A549 (cell line): Measurements from ENCODE around the gene PARD3B. TPM values are rescaled to one million over a fixed set of nuclear protein-coding genes. Genes with fewer than 3 reads are reported as not detected.
A peak's percentile ranks its signal among the peaks of the same experiment; 100 is the strongest.

Experiments used
- ATAC-seq, 2 experiments: fragments of 200-7000 bp in 1 of 2; fragments of >200 bp in 1 of 2; cut with Nextera tagmentation in 1 of 2; cut with Tn5 transposase in 1 of 2; 3 replicates each; pipeline versions ENCODE4 v1.8.0 to v1.9.1; 2018 to 2020; ENCODE audit warnings: mild to moderate bottlenecking in 1 of 2, moderate library complexity in 1 of 2
- CTCF ChIA-PET: fragments of 300-600 bp; sonication (Branson Sonifier 250); formaldehyde crosslinking; extraction: SDS; loops from one replicate; lab custom pipeline; 2021; ENCODE audit warnings: antibody characterized with exemption, inconsistent platforms; lab: Yijun Ruan, JAX
- POLR2A ChIA-PET: fragments of 350-600 bp; formaldehyde crosslinking; extraction: SDS; loops from one replicate; lab custom pipeline; 2021; ENCODE audit warnings: antibody characterized with exemption, inconsistent platforms; lab: Yijun Ruan, JAX
- DNase-seq, 2 experiments: peaks; one replicate each; pipeline versions ENCODE4 v3.0.0 to v3.0.0-alpha.2; 2011 to 2016; ENCODE audit warnings: low read depth in 1 of 2, low spot score in 1 of 2
- FAIRE-seq: peaks from 2 replicates; lab custom pipeline; 2011; peaks lifted over from hg19 to GRCh38; lab: Jason Lieb, UNC
- H3K27ac ChIP-seq, 2 experiments: fragments of >200 bp; sonication (Bioruptor Twin); formaldehyde crosslinking; 3 replicates each; pipeline ENCODE4 v1.5.1; 2016 to 2017
- H3K4me1 ChIP-seq: fragments of >200 bp; sonication (Bioruptor Twin); formaldehyde crosslinking; 3 replicates; pipeline ENCODE4 v1.6.1; 2016
- H3K4me2 ChIP-seq: fragments of >200 bp; sonication (Bioruptor Twin); formaldehyde crosslinking; 3 replicates; pipeline ENCODE4 v1.6.1; 2016
- H3K4me3 ChIP-seq: fragments of >200 bp; sonication (Bioruptor Twin); formaldehyde crosslinking; 3 replicates; pipeline ENCODE4 v1.5.1; 2016
- H3K9me3 ChIP-seq: fragments of >200 bp; sonication (Bioruptor Twin); formaldehyde crosslinking; 3 replicates; pipeline ENCODE4 v1.6.1; 2016
- ATOH8 ChIP-seq: fragments of 250-450 bp; sonication (Bioruptor Pico); IDR thresholded peaks from 2 replicates; pipeline ENCODE4 v1.5.0; 2020; ENCODE audit warnings: low read depth, mild to moderate bottlenecking, moderate library complexity
- BHLHE40 ChIP-seq: IDR thresholded peaks from 2 replicates; pipeline ENCODE4 v1.6.1; 2012; ENCODE audit warnings: low read depth, low read length, inconsistent platforms
- CBX2 ChIP-seq: fragments of 200-600 bp; sonication (generic); IDR thresholded peaks from 2 replicates; pipeline ENCODE4 v1.6.1; 2016; ENCODE audit warnings: low read depth, mild to moderate bottlenecking, borderline replicate concordance
- CBX8 ChIP-seq: fragments of 200-600 bp; sonication (generic); IDR thresholded peaks from 2 replicates; pipeline ENCODE4 v1.6.1; 2016
- CHD4 ChIP-seq: fragments of 200-600 bp; sonication (generic); IDR thresholded peaks from 2 replicates; pipeline ENCODE4 v1.6.1; 2016; ENCODE audit warnings: antibody characterized with exemption, mild to moderate bottlenecking, borderline replicate concordance
- EHMT2 ChIP-seq: fragments of 200-600 bp; sonication (generic); IDR thresholded peaks from 2 replicates; pipeline ENCODE4 v1.6.1; 2016; ENCODE audit warnings: antibody characterized with exemption, low read depth, mild to moderate bottlenecking, moderate library complexity
- EP300 ChIP-seq, 2 experiments: fragments of >200 bp; sonication (Bioruptor Twin); formaldehyde crosslinking; IDR thresholded peaks; 2 replicates in 1 of 2; 3 replicates in 1 of 2; pipeline ENCODE4 v1.6.1; 2016 to 2017
- FOSL2 ChIP-seq, 2 experiments: fragments of 450-650 bp in 1 of 2; fragments of >200 bp in 1 of 2; sonication (Bioruptor Twin) in 1 of 2; formaldehyde crosslinking; IDR thresholded peaks; 2 replicates each; pipeline versions ENCODE4 v1.5.0 to v1.6.1; 2016 to 2020; ENCODE audit warnings: mild to moderate bottlenecking in 1 of 2, moderate library complexity in 1 of 2
- GATA3 ChIP-seq: IDR thresholded peaks from 2 replicates; pipeline ENCODE4 v1.6.1; 2012; ENCODE audit warnings: borderline replicate concordance
- HEYL ChIP-seq: fragments of 250-450 bp; sonication (Bioruptor Pico); IDR thresholded peaks from 2 replicates; pipeline ENCODE4 v1.8.0; 2021; ENCODE audit warnings: mild to moderate bottlenecking, moderate library complexity
- JUN ChIP-seq, 2 experiments: fragments of >200 bp; sonication (Bioruptor Twin); formaldehyde crosslinking; IDR thresholded peaks; 2 replicates in 1 of 2; 3 replicates in 1 of 2; pipeline ENCODE4 v1.6.1; 2016 to 2017
- JUNB ChIP-seq: fragments of >200 bp; sonication (Bioruptor Twin); formaldehyde crosslinking; IDR thresholded peaks from 2 replicates; pipeline ENCODE4 v1.6.1; 2016
- KDM1A ChIP-seq: fragments of 200-600 bp; sonication (generic); IDR thresholded peaks from 2 replicates; pipeline ENCODE4 v1.6.1; 2016; ENCODE audit warnings: low read depth, mild to moderate bottlenecking
- MAFK ChIP-seq: fragments of 450-650 bp; IDR thresholded peaks from 2 replicates; pipeline ENCODE4 v1.6.1; 2014; ENCODE audit not compliant: partially characterized antibody
- NPAS2 ChIP-seq: fragments of 250-450 bp; sonication (Bioruptor Pico); IDR thresholded peaks from 2 replicates; pipeline ENCODE4 v1.8.0; 2022; ENCODE audit warnings: mild to moderate bottlenecking, moderate library complexity, borderline replicate concordance
- NR3C1 ChIP-seq: fragments of >200 bp; sonication (Bioruptor Twin); formaldehyde crosslinking; IDR thresholded peaks from 3 replicates; pipeline ENCODE4 v1.6.1; 2017
- PBX3 ChIP-seq: IDR thresholded peaks from 2 replicates; pipeline ENCODE4 v1.6.1; 2012
- PHF8 ChIP-seq: fragments of 200-600 bp; sonication (generic); IDR thresholded peaks from 2 replicates; pipeline ENCODE4 v1.6.1; 2016; ENCODE audit warnings: low read depth, mild to moderate bottlenecking, antibody characterized with exemption, moderate library complexity, borderline replicate concordance
- POLR2A ChIP-seq: IDR thresholded peaks from 2 replicates; pipeline ENCODE4 v1.6.1; 2012; ENCODE audit warnings: mild to moderate bottlenecking, low read length
- POLR2AphosphoS2 ChIP-seq: conservative IDR thresholded peaks from 2 replicates; pipeline ENCODE4 v1.6.1; 2012; ENCODE audit warnings: low read length, improper control_type of control experiment, inconsistent platforms
- RARB ChIP-seq: fragments of 250-450 bp; sonication (Bioruptor Pico); IDR thresholded peaks from 2 replicates; pipeline ENCODE4 v1.8.0; 2021; ENCODE audit warnings: mild to moderate bottlenecking, moderate library complexity
- RFX5 ChIP-seq: fragments of 450-650 bp; IDR thresholded peaks from 2 replicates; pipeline ENCODE4 v1.7.1; 2014; ENCODE audit warnings: antibody characterized with exemption, mild to moderate bottlenecking, moderate library complexity
- RNF2 ChIP-seq: fragments of 200-600 bp; sonication (generic); IDR thresholded peaks from 2 replicates; pipeline ENCODE4 v1.6.1; 2016; ENCODE audit warnings: low read depth, mild to moderate bottlenecking, antibody characterized with exemption, moderate library complexity, borderline replicate concordance
- TFCP2L1 ChIP-seq: fragments of 250-450 bp; sonication (Bioruptor Pico); IDR thresholded peaks from 2 replicates; pipeline ENCODE4 v1.5.0; 2021; ENCODE audit warnings: mild to moderate bottlenecking
- TP53 ChIP-seq: fragments of 250-450 bp; sonication (Bioruptor Pico); IDR thresholded peaks from 2 replicates; pipeline ENCODE4 v1.5.0; 2021; ENCODE audit warnings: mild to moderate bottlenecking, moderate library complexity
- ZFP36 ChIP-seq: fragments of 450-650 bp; IDR thresholded peaks from 2 replicates; pipeline ENCODE4 v1.6.1; 2014; ENCODE audit warnings: borderline replicate concordance; ENCODE audit not compliant: partially characterized antibody
- ZNF302 ChIP-seq: fragments of 250-450 bp; sonication (Bioruptor Pico); IDR thresholded peaks from 2 replicates; pipeline ENCODE4 v1.9.0; 2021; ENCODE audit warnings: inconsistent platforms, mild to moderate bottlenecking, moderate library complexity
- ZSCAN20 ChIP-seq: fragments of 250-450 bp; sonication (Bioruptor Pico); IDR thresholded peaks from 2 replicates; pipeline ENCODE4 v1.8.0; 2022; ENCODE audit warnings: mild to moderate bottlenecking, moderate library complexity
- WGBS: methylation state at CpG from one replicate; pipeline ENCODE4 v1.1.6; 2017; ENCODE audit errors: missing lambda C conversion rate; 5-methylcytosine and 5-hydroxymethylcytosine counted together
- polyA plus RNA-seq, 4 experiments: library from polyadenylated mRNA; depleted of rRNA in 3 of 4; stranded (reverse); fragments of >200 nt; fragmentation: RNase III in 1 of 4; extraction: RNeasy Plus Mini Kit Qiagen cat#74134 plus additional on column Dnase treatment in 1 of 4; gene quantifications; 2 replicates in 3 of 4; 3 replicates in 1 of 4; pipeline ENCODE4 v1.2.3, GENCODE V29; 2011 to 2017
- TF ChIP-seq, protein P1 (sequence below): IDR thresholded peaks from 2 replicates; pipeline ENCODE4 v1.6.1; 2012
- TF ChIP-seq, protein P2 (sequence below): IDR thresholded peaks from 2 replicates; pipeline ENCODE4 v1.6.1; 2012; ENCODE audit warnings: low read depth, borderline replicate concordance

PARD3B gene
- polyA plus RNA-seq, 2 of the 4 experiments (the other 2 are of a cell fraction) = 1.2 to 2.4 TPM

DNA sequence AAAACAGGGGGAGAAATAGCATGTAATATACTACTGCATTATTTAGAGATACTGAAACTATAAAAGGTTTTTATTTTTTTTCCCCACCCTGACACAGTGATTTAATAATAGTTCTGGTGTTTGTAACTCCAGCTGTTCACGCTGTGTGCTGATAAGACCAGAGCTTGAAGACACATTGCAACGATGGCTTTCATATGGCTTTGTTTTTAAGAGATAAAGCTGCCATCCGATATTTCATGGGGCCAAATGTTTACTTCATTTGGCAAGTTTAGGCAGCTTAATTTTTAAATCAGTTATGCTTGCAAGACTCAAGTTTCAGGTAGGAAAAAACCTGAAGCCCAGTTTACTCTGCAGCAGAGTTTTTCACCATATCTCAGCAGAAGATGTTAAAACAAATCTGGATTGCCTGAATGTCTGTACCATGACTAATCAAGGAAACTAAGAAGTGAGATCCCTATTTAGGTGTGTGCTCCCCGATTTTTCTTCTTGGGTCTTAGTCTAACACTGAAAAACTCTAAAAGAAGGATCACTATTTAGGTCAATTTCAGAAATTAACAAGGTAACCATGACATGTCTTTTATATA is 508.6 kb downstream of the PARD3B start:
- no peak for DNase-seq
- TF ChIP-seq RNF2 (no peak), ATOH8 (CRISPR knock-in tag) (no peak), CHD4 (no peak)
- TF ChIP-seq, all 56 proteins: peak for 0
- Histone ChIP-seq H3K9me3 (no peaks in the 10 kb centered on the region), H3K4me2 (no peak overlapping the region), H3K4me1 (peaks cover 3% of the 10 kb centered on the region; the same call in 1 of the 3 replicates), H3K27ac (no peak overlapping the region), H3K4me3 (no peak overlapping the region)
- CTCF ChIA-PET = no interaction called here
- no peak for FAIRE-seq
- WGBS = 58% methylated on average over 4 of the region's 4 CpGs
- no peak for ATAC-seq
- POLR2A ChIA-PET = no interaction called here

GRCh38 chr2:205054789-205055188 is 509.5 kb downstream of the PARD3B start:
- FAIRE-seq = no peak
- ChIA-PET CTCF (no interaction called here), POLR2A (no interaction called here)
- no peak overlapping the region for H3K4me3 ChIP-seq
- no peaks in the 10 kb centered on the region for H3K9me3 ChIP-seq
- no peak for ATAC-seq
- no peak overlapping the region for H3K27ac ChIP-seq
- TF ChIP-seq PBX3 (no peak), HEYL (no peak), ZFP36 (no peak), EP300 (IDR thresholded peaks at IDR 0.05) (no peak), FOSL2 (IDR thresholded peaks at IDR 0.05) (no peak), FOSL2 (CRISPR knock-in tag; IDR thresholded peaks at IDR 0.05) (no peak), PHF8 (no peak), CBX2 (no peak), POLR2AphosphoS2 (no peak)
- TF ChIP-seq, protein P1, sequence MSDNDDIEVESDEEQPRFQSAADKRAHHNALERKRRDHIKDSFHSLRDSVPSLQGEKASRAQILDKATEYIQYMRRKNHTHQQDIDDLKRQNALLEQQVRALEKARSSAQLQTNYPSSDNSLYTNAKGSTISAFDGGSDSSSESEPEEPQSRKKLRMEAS = no peak
- peaks cover 5% of the 10 kb centered on the region; the same call in 1 of the 3 replicates for H3K4me1 ChIP-seq
- no peak overlapping the region for H3K4me2 ChIP-seq
- DNase-seq = no peak
- 42% methylated on average over 4 of the region's 4 CpGs for WGBS

- H3K4me1 ChIP-seq = peaks cover 9% of the 10 kb centered on the region
- H3K4me2 ChIP-seq = no peak overlapping the region
- H3K9me3 ChIP-seq = no peaks in the 10 kb centered on the region
- POLR2A ChIA-PET = no interaction called here
- TF ChIP-seq JUN (IDR thresholded peaks at IDR 0.05) = no peak
- no peak for TF ChIP-seq PHF8
- no peak for TF ChIP-seq NPAS2
- no peak for TF ChIP-seq RFX5
- no peak for TF ChIP-seq CBX2
- TF ChIP-seq EHMT2 = no peak
- no peak for TF ChIP-seq MAFK
- TF ChIP-seq, all 56 proteins: peak for 0
- CTCF ChIA-PET = no interaction called here
- FAIRE-seq (no peak), ATAC-seq (no peak), DNase-seq (no peak)
- H3K4me3 ChIP-seq = no peak overlapping the region
- WGBS = 89% methylated on average over 2 of the region's 2 CpGs
- no peak overlapping the region for H3K27ac ChIP-seq
These were observed 510.0 kb downstream of the PARD3B start for GRCh38 chr2:205055251-205055650.

GRCh38 chr2:205056151-205056561 is 510.9 kb downstream of the PARD3B start:
- ATAC-seq (no peak), DNase-seq (no peak), FAIRE-seq (no peak)
- Histone ChIP-seq H3K4me2 (peak overlapping the region; percentile 28; the same call in 2 of the 3 replicates), H3K4me1 (peaks cover 17% of the 10 kb centered on the region), H3K4me3 (no peak overlapping the region), H3K27ac (no peak overlapping the region), H3K9me3 (no peaks in the 10 kb centered on the region)
- WGBS = 53% methylated on average over 6 of the region's 6 CpGs
- ChIA-PET CTCF (interaction anchor here (0.5 kb wide), 1 partner anchor 53 kb away, joined by 4 read pairs; no protein-coding TSS in a partner anchor), POLR2A (no interaction called here)
- TF ChIP-seq TP53 (CRISPR knock-in tag) = no peak
- no peak for TF ChIP-seq JUN (IDR thresholded peaks at IDR 0.05)
- TF ChIP-seq GATA3 = no peak
- no peak for TF ChIP-seq CBX2
- TF ChIP-seq POLR2A = no peak
- no peak for TF ChIP-seq JUNB
- no peak for TF ChIP-seq KDM1A
- TF ChIP-seq, protein P2, sequence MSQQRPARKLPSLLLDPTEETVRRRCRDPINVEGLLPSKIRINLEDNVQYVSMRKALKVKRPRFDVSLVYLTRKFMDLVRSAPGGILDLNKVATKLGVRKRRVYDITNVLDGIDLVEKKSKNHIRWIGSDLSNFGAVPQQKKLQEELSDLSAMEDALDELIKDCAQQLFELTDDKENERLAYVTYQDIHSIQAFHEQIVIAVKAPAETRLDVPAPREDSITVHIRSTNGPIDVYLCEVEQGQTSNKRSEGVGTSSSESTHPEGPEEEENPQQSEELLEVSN = no peak
- TF ChIP-seq ZNF302 = no peak
- TF ChIP-seq CBX8 = no peak
- TF ChIP-seq BHLHE40 = no peak
- no peak for TF ChIP-seq ZSCAN20 (CRISPR knock-in tag)
- TF ChIP-seq RARB (CRISPR knock-in tag) = no peak
- TF ChIP-seq MAFK = no peak
- TF ChIP-seq TFCP2L1 (CRISPR knock-in tag) = no peak
- TF ChIP-seq NR3C1 = no peak
- no peak for TF ChIP-seq EHMT2
